ENCODE measurements around the gene CABP4. TPM values are rescaled to one million over a fixed set of nuclear protein-coding genes. Genes with fewer than 3 reads are reported as not detected.
"Not testable (repeated sequence)": the region's sequence is repeated elsewhere in the genome, so short reads cannot be mapped to it uniquely, and the experiment has no call there.

CABP4 gene
- total and polyA plus RNA-seq, 7 donors, result 0.35 to 1.9 (median 0.93) TPM

DNA sequence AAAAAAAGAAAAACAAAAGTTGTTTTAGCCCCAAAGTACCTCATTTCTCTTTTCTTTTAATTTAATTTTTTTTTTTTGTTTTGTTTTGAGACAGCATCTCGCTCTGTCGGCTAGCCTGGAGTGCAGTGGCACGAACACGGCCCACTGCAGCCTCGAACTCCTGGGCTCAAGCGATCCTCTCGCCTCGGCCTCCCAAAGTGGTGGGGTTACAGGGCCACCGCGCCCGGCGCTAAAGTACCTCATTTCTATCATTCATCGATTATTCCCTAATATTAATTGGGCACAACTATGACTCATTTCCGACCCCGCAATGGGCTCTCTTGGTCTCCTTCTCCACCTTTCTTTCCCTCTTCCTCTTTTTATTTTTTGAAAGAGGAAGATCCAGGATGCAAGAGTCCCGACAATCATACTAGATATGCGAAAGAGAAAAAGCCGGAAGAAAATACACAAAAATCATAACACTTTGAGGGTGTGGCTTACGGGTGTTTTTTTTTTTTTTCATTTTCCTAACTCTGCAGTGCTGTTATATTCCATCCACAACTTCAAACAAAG is 27.2 kb downstream of the CABP4 start:
- peaks cover 0 to 12% of the 10 kb centered on the region in 2 donors for H3K36me3 ChIP-seq (ENCODE audit: insufficient read depth in 1 of 2, low read depth in 1 of 2)
- peak overlapping the region; percentile 75 for H3K4me3 ChIP-seq
- TF ChIP-seq CTCF (IDR thresholded peaks at IDR 0.05), result no peak
- H3K27ac ChIP-seq, result peak overlapping the region; percentile 83
- H3K27me3 ChIP-seq (ENCODE audit: insufficient read depth in 3 of 3, low read length in 2 of 3), result no peaks in the 10 kb centered on the region
- intact Hi-C loops (cut with DNase I), result no loop called here
- no peak for DNase-seq
- 41 to 48% (median 47%) methylated on average over 19 of the region's 19 CpGs for WGBS, 3 donors
- no peaks in the 10 kb centered on the region for H3K9me3 ChIP-seq
- ATAC-seq, result peak in 1 of 4 donors; percentile 18
- H3K4me1 ChIP-seq, result peaks cover 11% of the 10 kb centered on the region

DNA sequence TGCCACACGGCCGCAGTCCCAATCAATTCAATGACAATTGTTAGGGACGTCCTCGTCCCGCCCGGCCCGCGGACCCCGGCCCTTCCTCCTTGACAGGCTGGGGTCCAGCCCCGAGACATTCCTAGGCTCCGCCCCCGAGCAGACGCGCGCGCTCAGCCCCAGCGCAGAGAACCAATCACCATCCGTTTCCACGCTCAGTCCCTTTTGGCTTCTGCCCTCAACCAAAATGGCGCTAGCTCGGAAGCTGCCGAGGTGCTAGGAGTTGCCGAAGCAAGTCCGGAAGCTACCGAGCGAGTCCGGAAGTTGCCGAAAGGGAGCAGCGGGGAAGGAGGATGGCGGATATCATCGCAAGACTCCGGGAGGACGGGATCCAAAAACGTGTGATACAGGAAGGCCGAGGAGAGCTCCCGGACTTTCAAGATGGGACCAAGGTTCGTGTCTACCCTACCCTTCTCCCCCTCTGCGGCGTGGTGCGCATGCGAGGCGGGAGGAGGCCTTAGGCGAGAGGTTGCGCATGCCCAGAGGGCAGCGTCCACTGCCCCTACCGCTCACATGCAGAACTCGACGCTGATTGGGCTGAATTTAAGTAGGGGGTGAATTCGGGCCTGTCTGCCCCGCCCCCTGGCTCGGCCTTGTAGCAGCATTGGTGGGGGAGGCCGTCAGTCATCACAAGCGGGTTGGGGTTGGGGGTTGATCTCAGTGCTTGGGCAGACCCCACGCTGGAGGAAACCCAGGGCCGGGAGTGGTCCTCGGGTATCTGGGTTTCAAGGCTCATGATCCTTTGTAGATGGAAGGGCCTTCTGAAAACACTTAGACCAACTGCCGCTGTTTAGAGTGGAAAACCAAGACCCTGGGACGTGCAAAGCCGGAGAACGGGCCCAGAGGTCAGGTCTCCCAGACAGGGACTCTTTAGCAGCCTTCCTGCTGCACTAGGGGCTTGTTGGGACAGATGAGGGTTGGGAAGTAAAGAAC is 28.0 kb downstream of the CABP4 start, which contains the start of gene AIP:
TSS of gene AIP (plus strand) at position 200 of the 972 bp plus-strand sequence. CDS start at position 333, 133 bp downstream.
- intact Hi-C loops (cut with DNase I), result no loop called here
- H3K4me3 ChIP-seq, result peak within 1 kb of the TSS; percentile 75
- peaks cover 11% of the 10 kb centered on the region for H3K4me1 ChIP-seq
- ATAC-seq, result peak; percentile 98 to 99 (median 98)
- no peaks in the 10 kb centered on the region for H3K27me3 ChIP-seq (ENCODE audit: insufficient read depth in 3 of 3, low read length in 2 of 3)
- H3K9me3 ChIP-seq, result no peaks in the 10 kb centered on the region
- H3K36me3 ChIP-seq (ENCODE audit: insufficient read depth in 1 of 2, low read depth in 1 of 2), result peaks cover 0 to 20% of the 10 kb centered on the region in 2 donors
- H3K27ac ChIP-seq, result peak within 1 kb of the TSS; percentile 83
- DNase-seq, result peak; percentile 97 to 99
- 9 to 10% (median 9%) methylated on average over 58 to 60 of the region's 60 CpGs for WGBS, 3 donors
- TF ChIP-seq CTCF (IDR thresholded peaks at IDR 0.05), result peak; percentile 9

GRCh38 chr11:67483831-67484665 is 28.9 kb downstream of the CABP4 start:
- H3K9me3 ChIP-seq, result no peaks in the 10 kb centered on the region
- TF ChIP-seq CTCF (IDR thresholded peaks at IDR 0.05), result no peak
- H3K4me1 ChIP-seq, result peaks cover 11% of the 10 kb centered on the region
- no peak for DNase-seq
- peak overlapping the region; percentile 5 for H3K27ac ChIP-seq
- intact Hi-C loops (cut with DNase I), result no loop called here
- no peak for ATAC-seq
- 76 to 85% (median 81%) methylated on average over 16 of the region's 16 CpGs for WGBS, 3 donors
- peaks cover 0 to 23% of the 10 kb centered on the region in 2 donors for H3K36me3 ChIP-seq (ENCODE audit: insufficient read depth in 1 of 2, low read depth in 1 of 2)
- H3K27me3 ChIP-seq (ENCODE audit: insufficient read depth in 3 of 3, low read length in 2 of 3), result no peaks in the 10 kb centered on the region
- H3K4me3 ChIP-seq, result peak overlapping the region; percentile 75

DNA sequence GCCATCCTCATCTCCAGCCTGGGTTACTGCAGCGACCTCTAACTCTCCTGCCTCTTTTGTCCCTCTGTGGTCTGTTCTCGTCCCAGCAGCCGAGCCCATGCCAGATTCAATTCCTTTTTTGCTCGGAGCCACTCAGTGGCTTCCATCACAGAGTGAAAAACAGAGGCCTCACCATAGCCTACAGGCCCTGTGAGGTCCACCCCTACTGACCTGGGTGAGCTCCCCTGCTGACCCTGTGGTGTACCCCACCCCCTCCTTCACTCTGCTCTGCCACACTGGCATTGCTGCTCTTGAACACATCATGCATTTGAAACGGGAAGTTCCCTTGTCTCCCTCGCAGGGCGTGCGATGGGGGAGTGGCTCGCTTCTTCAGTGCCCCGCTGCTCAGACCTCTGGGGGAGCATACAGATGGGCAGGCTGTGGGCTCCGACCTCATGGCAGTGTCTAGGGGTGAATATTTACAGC is 29.7 kb downstream of the CABP4 start:
- Histone ChIP-seq H3K4me3 (no peak overlapping the region), H3K36me3 (ENCODE audit: insufficient read depth in 1 of 2, low read depth in 1 of 2) (peaks cover 0 to 32% of the 10 kb centered on the region in 2 donors), H3K27me3 (ENCODE audit: insufficient read depth in 3 of 3, low read length in 2 of 3) (no peaks in the 10 kb centered on the region), H3K27ac (no peak overlapping the region), H3K4me1 (peaks cover 11% of the 10 kb centered on the region), H3K9me3 (no peaks in the 10 kb centered on the region)
- WGBS, 3 donors, result 75 to 85% (median 79%) methylated on average over 11 of the region's 11 CpGs
- DNase-seq (no peak), ATAC-seq (no peak)
- intact Hi-C loops (cut with DNase I), result no loop called here
- TF ChIP-seq CTCF (IDR thresholded peaks at IDR 0.05), result no peak

- intact Hi-C loops (cut with DNase I); H3K27me3 ChIP-seq (ENCODE audit: insufficient read depth in 3 of 3, low read length in 2 of 3); H3K9me3 ChIP-seq; ATAC-seq; H3K27ac ChIP-seq; DNase-seq; H3K4me3 ChIP-seq: not testable (repeated sequence)
- peaks cover 0 to 40% of the 10 kb centered on the region in 2 donors for H3K36me3 ChIP-seq (ENCODE audit: insufficient read depth in 1 of 2, low read depth in 1 of 2)
- 86 to 90% (median 89%) methylated on average over 7 of the region's 7 CpGs for WGBS, 3 donors
- peaks cover 11% of the 10 kb centered on the region for H3K4me1 ChIP-seq
Measured at GRCh38 chr11:67485873-67486361, 30.8 kb downstream of the CABP4 start.
